Activated naive CD4-positive, alpha-beta T cell treated with anti-CD3 and anti-CD28 coated beads, Interleukin-2, amount 50 U/mL, for 24 hours (primary cell): Measurements from ENCODE around the gene PPP4R2.

Source experiments
- H3K27ac Mint-ChIP-seq: one replicate; pipeline ENCODE4 v1.8.0; 2021; ENCODE audit warnings: mild to moderate bottlenecking, mixed read lengths
- H3K27me3 Mint-ChIP-seq: one replicate; pipeline ENCODE4 v1.8.0; 2021; ENCODE audit warnings: mixed read lengths
- H3K36me3 Mint-ChIP-seq: one replicate; pipeline ENCODE4 v1.8.0; 2021; ENCODE audit warnings: mixed read lengths
- H3K4me1 Mint-ChIP-seq: one replicate; pipeline ENCODE4 v1.8.0; 2021; ENCODE audit warnings: mixed read lengths
- H3K4me3 Mint-ChIP-seq: one replicate; pipeline ENCODE4 v1.8.0; 2021; ENCODE audit warnings: mild to moderate bottlenecking, mixed read lengths
- H3K9me3 Mint-ChIP-seq: one replicate; pipeline ENCODE4 v1.8.0; 2021; ENCODE audit warnings: mixed read lengths

PPP4R2 gene

GRCh38 chr3:72996473-72997333, at the start of gene PPP4R2:
TSS of gene PPP4R2 (plus strand) at chr3:72996811. CDS start at chr3:72997038, 227 bp downstream.
- Mint-ChIP-seq H3K27me3 (no peaks in the 10 kb centered on the region), H3K9me3 (no peaks in the 10 kb centered on the region), H3K4me1 (peaks cover 43% of the 10 kb centered on the region), H3K36me3 (peaks cover 16% of the 10 kb centered on the region), H3K4me3 (peak within 1 kb of the TSS; percentile 92), H3K27ac (peak within 1 kb of the TSS; percentile 88)

- H3K36me3 Mint-ChIP-seq = no peaks in the 10 kb centered on the region
- H3K9me3 Mint-ChIP-seq = no peaks in the 10 kb centered on the region
- peaks cover 15% of the 10 kb centered on the region for H3K4me1 Mint-ChIP-seq
- H3K27me3 Mint-ChIP-seq = no peaks in the 10 kb centered on the region
- no peak overlapping the region for H3K27ac Mint-ChIP-seq
- no peak overlapping the region for H3K4me3 Mint-ChIP-seq
These were observed 48.7 kb upstream of the PPP4R2 start for GRCh38 chr3:72947715-72948490.

GRCh38 chr3:72949016-72949415, 47.6 kb upstream of the PPP4R2 start:
- no peaks in the 10 kb centered on the region for H3K27me3 Mint-ChIP-seq
- H3K27ac Mint-ChIP-seq = no peak overlapping the region
- H3K4me3 Mint-ChIP-seq = no peak overlapping the region
- no peaks in the 10 kb centered on the region for H3K36me3 Mint-ChIP-seq
- H3K9me3 Mint-ChIP-seq = no peaks in the 10 kb centered on the region
- peaks cover 15% of the 10 kb centered on the region for H3K4me1 Mint-ChIP-seq

GRCh38 chr3:72950372-72950771, 46.2 kb upstream of the PPP4R2 start:
- Mint-ChIP-seq H3K27me3 (no peaks in the 10 kb centered on the region), H3K27ac (no peak overlapping the region), H3K36me3 (no peaks in the 10 kb centered on the region), H3K9me3 (no peaks in the 10 kb centered on the region), H3K4me3 (no peak overlapping the region), H3K4me1 (peaks cover 13% of the 10 kb centered on the region)

GRCh38 chr3:72950801-72951200, 45.8 kb upstream of the PPP4R2 start:
- no peaks in the 10 kb centered on the region for H3K27me3 Mint-ChIP-seq
- no peak overlapping the region for H3K4me3 Mint-ChIP-seq
- no peaks in the 10 kb centered on the region for H3K9me3 Mint-ChIP-seq
- no peak overlapping the region for H3K27ac Mint-ChIP-seq
- H3K4me1 Mint-ChIP-seq = peaks cover 10% of the 10 kb centered on the region
- H3K36me3 Mint-ChIP-seq = no peaks in the 10 kb centered on the region

GRCh38 chr3:72951259-72951722, 45.3 kb upstream of the PPP4R2 start:
- Mint-ChIP-seq H3K27me3 (no peaks in the 10 kb centered on the region), H3K27ac (no peak overlapping the region), H3K9me3 (no peaks in the 10 kb centered on the region), H3K4me3 (no peak overlapping the region), H3K4me1 (peaks cover 10% of the 10 kb centered on the region), H3K36me3 (no peaks in the 10 kb centered on the region)

- peaks cover 10% of the 10 kb centered on the region for H3K4me1 Mint-ChIP-seq
- no peak overlapping the region for H3K4me3 Mint-ChIP-seq
- no peaks in the 10 kb centered on the region for H3K27me3 Mint-ChIP-seq
- H3K36me3 Mint-ChIP-seq = no peaks in the 10 kb centered on the region
- no peak overlapping the region for H3K27ac Mint-ChIP-seq
- H3K9me3 Mint-ChIP-seq = no peaks in the 10 kb centered on the region
These were observed 43.2 kb upstream of the PPP4R2 start for GRCh38 chr3:72953325-72953956.

GRCh38 chr3:72957297-72957696, 39.3 kb upstream of the PPP4R2 start:
- peaks cover 15% of the 10 kb centered on the region for H3K4me1 Mint-ChIP-seq
- H3K27me3 Mint-ChIP-seq = no peaks in the 10 kb centered on the region

GRCh38 chr3:72959336-72959735, 37.3 kb upstream of the PPP4R2 start:
- Mint-ChIP-seq H3K9me3 (no peaks in the 10 kb centered on the region), H3K27ac (no peak overlapping the region), H3K4me1 (peaks cover 17% of the 10 kb centered on the region), H3K36me3 (no peaks in the 10 kb centered on the region), H3K27me3 (no peaks in the 10 kb centered on the region), H3K4me3 (no peak overlapping the region)

More at GRCh38 chr3:72957297-72957696, 39.3 kb upstream of the PPP4R2 start:
- Mint-ChIP-seq H3K4me3 (no peak overlapping the region), H3K9me3 (no peaks in the 10 kb centered on the region), H3K27ac (no peak overlapping the region), H3K36me3 (no peaks in the 10 kb centered on the region)

GRCh38 chr3:72960812-72961518, 35.6 kb upstream of the PPP4R2 start:
- no peak overlapping the region for H3K4me3 Mint-ChIP-seq
- H3K36me3 Mint-ChIP-seq = no peaks in the 10 kb centered on the region
- no peaks in the 10 kb centered on the region for H3K9me3 Mint-ChIP-seq
- H3K4me1 Mint-ChIP-seq = peaks cover 33% of the 10 kb centered on the region
- H3K27me3 Mint-ChIP-seq = no peaks in the 10 kb centered on the region
- H3K27ac Mint-ChIP-seq = peak overlapping the region; percentile 63

- Mint-ChIP-seq H3K4me1 (peaks cover 38% of the 10 kb centered on the region), H3K9me3 (no peaks in the 10 kb centered on the region), H3K27me3 (no peaks in the 10 kb centered on the region), H3K27ac (no peak overlapping the region), H3K36me3 (no peaks in the 10 kb centered on the region), H3K4me3 (no peak overlapping the region)
These were observed 34.9 kb upstream of the PPP4R2 start for GRCh38 chr3:72961752-72962151.

- peaks cover 38% of the 10 kb centered on the region for H3K4me1 Mint-ChIP-seq
- H3K36me3 Mint-ChIP-seq = no peaks in the 10 kb centered on the region
- H3K9me3 Mint-ChIP-seq = no peaks in the 10 kb centered on the region
- H3K4me3 Mint-ChIP-seq = no peak overlapping the region
- no peaks in the 10 kb centered on the region for H3K27me3 Mint-ChIP-seq
- peak overlapping the region; percentile 5 for H3K27ac Mint-ChIP-seq
These were observed 34.3 kb upstream of the PPP4R2 start for GRCh38 chr3:72962317-72962716.

GRCh38 chr3:72964633-72965032, 32.0 kb upstream of the PPP4R2 start:
- no peaks in the 10 kb centered on the region for H3K27me3 Mint-ChIP-seq
- no peak overlapping the region for H3K4me3 Mint-ChIP-seq
- peaks cover 38% of the 10 kb centered on the region for H3K4me1 Mint-ChIP-seq
- H3K27ac Mint-ChIP-seq = no peak overlapping the region
- H3K9me3 Mint-ChIP-seq = no peaks in the 10 kb centered on the region
- no peaks in the 10 kb centered on the region for H3K36me3 Mint-ChIP-seq

- Mint-ChIP-seq H3K36me3 (no peaks in the 10 kb centered on the region), H3K4me3 (no peak overlapping the region), H3K27me3 (no peaks in the 10 kb centered on the region), H3K9me3 (no peaks in the 10 kb centered on the region), H3K27ac (no peak overlapping the region), H3K4me1 (peaks cover 21% of the 10 kb centered on the region)
These were observed 28.3 kb upstream of the PPP4R2 start for GRCh38 chr3:72968266-72968664.

GRCh38 chr3:72969766-72970165, 26.8 kb upstream of the PPP4R2 start:
- Mint-ChIP-seq H3K36me3 (no peaks in the 10 kb centered on the region), H3K4me1 (peaks cover 17% of the 10 kb centered on the region), H3K27ac (no peak overlapping the region), H3K27me3 (no peaks in the 10 kb centered on the region), H3K4me3 (no peak overlapping the region), H3K9me3 (no peaks in the 10 kb centered on the region)
